DND-41 (cell line): ENCODE results near the gene AQP2.

Experiments
- ATAC-seq: fragments of 200-7000 bp; cut with Tn5 transposase; 3 replicates; pipeline ENCODE4 v1.9.1; 2021; ENCODE audit warnings: low read depth; ENCODE audit not compliant: insufficient read depth
- DNase-seq: peaks from one replicate; pipeline ENCODE4 v3.0.0-alpha.2; 2020
- H2AFZ ChIP-seq: 2 replicates; pipeline ENCODE4 v1.6.0; 2012; ENCODE audit warnings: low read depth, low read length
- H3K27ac ChIP-seq: 2 replicates; pipeline ENCODE4 v1.5.1; 2012; ENCODE audit warnings: low read length, inconsistent platforms
- H3K27me3 ChIP-seq: fragments of 200-600 bp; sonication (generic); 2 replicates; pipeline ENCODE4 v1.6.0; 2012; ENCODE audit warnings: low read length, mild to moderate bottlenecking, inconsistent platforms; ENCODE audit not compliant: insufficient read depth, poor library complexity
- H3K36me3 ChIP-seq: 2 replicates; pipeline ENCODE4 v1.5.1; 2012; ENCODE audit warnings: low read length, inconsistent platforms; ENCODE audit not compliant: insufficient read depth
- H3K4me1 ChIP-seq: 2 replicates; pipeline ENCODE4 v1.5.1; 2012; ENCODE audit warnings: mild to moderate bottlenecking, low read length; ENCODE audit not compliant: insufficient read depth
- H3K4me2 ChIP-seq: 2 replicates; pipeline ENCODE4 v1.6.0; 2012; ENCODE audit warnings: mild to moderate bottlenecking, moderate library complexity, low read length, inconsistent platforms; ENCODE audit not compliant: insufficient read depth
- H3K4me3 ChIP-seq, 2 experiments: fragments of 200-600 bp in 1 of 2; shearing (Covaris generic) in 1 of 2; 2 replicates each; pipeline ENCODE4 v1.5.1; 2012 to 2016; ENCODE audit warnings: inconsistent platforms in 2 of 2, low read length in 2 of 2, mild to moderate bottlenecking in 2 of 2, low read depth in 1 of 2, moderate library complexity in 1 of 2
- H3K79me2 ChIP-seq: 2 replicates; pipeline ENCODE4 v1.6.0; 2012; ENCODE audit warnings: low read length, inconsistent platforms; ENCODE audit not compliant: insufficient read depth
- H3K9ac ChIP-seq: 2 replicates; pipeline ENCODE4 v1.6.0; 2012; ENCODE audit warnings: low read depth, mild to moderate bottlenecking, inconsistent platforms, low read length, moderate library complexity
- H3K9me3 ChIP-seq: 2 replicates; pipeline ENCODE4 v1.5.1; 2012; ENCODE audit warnings: low read length, moderate library complexity, mild to moderate bottlenecking, inconsistent platforms; ENCODE audit not compliant: insufficient read depth, severe bottlenecking
- H4K20me1 ChIP-seq: 2 replicates; pipeline ENCODE4 v1.6.0; 2012; ENCODE audit warnings: low read length; ENCODE audit not compliant: insufficient read depth
- EZH2 ChIP-seq: IDR thresholded peaks from 3 replicates; pipeline ENCODE4 v1.6.1; 2012; ENCODE audit warnings: borderline replicate concordance, low read depth, mild to moderate bottlenecking, moderate library complexity, low read length, inconsistent platforms; ENCODE audit not compliant: severe bottlenecking
- TF ChIP-seq, protein P1 (sequence below): IDR thresholded peaks from 2 replicates; pipeline ENCODE4 v1.5.1; 2012; ENCODE audit warnings: borderline replicate concordance, low read length, moderate library complexity, mild to moderate bottlenecking; ENCODE audit not compliant: poor library complexity, severe bottlenecking; ENCODE audit errors: extremely low read depth

The AQP2 gene

GRCh38 chr12:49944718-49945117 is 5.8 kb upstream of the AQP2 start:
- H3K27me3 ChIP-seq, result peaks cover 3% of the 10 kb centered on the region
- H2AFZ ChIP-seq, result 0 out of 2 replicates have a peak overlapping the region, but pooled peaks have one; percentile 41
- H3K4me2 ChIP-seq, result peak overlapping the region; percentile 60; the same call in 1 of the 2 replicates
- H3K79me2 ChIP-seq, result no peaks in the 10 kb centered on the region
- H3K36me3 ChIP-seq, result no peaks in the 10 kb centered on the region
- peaks cover 9% of the 10 kb centered on the region for H3K4me1 ChIP-seq
- DNase-seq, result no peak
- no peak overlapping the region for H3K4me3 ChIP-seq
- no peaks in the 10 kb centered on the region for H4K20me1 ChIP-seq
- ATAC-seq, result no peak
- TF ChIP-seq, protein P1, sequence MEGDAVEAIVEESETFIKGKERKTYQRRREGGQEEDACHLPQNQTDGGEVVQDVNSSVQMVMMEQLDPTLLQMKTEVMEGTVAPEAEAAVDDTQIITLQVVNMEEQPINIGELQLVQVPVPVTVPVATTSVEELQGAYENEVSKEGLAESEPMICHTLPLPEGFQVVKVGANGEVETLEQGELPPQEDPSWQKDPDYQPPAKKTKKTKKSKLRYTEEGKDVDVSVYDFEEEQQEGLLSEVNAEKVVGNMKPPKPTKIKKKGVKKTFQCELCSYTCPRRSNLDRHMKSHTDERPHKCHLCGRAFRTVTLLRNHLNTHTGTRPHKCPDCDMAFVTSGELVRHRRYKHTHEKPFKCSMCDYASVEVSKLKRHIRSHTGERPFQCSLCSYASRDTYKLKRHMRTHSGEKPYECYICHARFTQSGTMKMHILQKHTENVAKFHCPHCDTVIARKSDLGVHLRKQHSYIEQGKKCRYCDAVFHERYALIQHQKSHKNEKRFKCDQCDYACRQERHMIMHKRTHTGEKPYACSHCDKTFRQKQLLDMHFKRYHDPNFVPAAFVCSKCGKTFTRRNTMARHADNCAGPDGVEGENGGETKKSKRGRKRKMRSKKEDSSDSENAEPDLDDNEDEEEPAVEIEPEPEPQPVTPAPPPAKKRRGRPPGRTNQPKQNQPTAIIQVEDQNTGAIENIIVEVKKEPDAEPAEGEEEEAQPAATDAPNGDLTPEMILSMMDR, result no peak
- TF ChIP-seq EZH2, result no peak
- no peak overlapping the region for H3K27ac ChIP-seq
- no peaks in the 10 kb centered on the region for H3K9me3 ChIP-seq
- no peak overlapping the region; the same call in 1 of the 2 replicates for H3K9ac ChIP-seq

DNA sequence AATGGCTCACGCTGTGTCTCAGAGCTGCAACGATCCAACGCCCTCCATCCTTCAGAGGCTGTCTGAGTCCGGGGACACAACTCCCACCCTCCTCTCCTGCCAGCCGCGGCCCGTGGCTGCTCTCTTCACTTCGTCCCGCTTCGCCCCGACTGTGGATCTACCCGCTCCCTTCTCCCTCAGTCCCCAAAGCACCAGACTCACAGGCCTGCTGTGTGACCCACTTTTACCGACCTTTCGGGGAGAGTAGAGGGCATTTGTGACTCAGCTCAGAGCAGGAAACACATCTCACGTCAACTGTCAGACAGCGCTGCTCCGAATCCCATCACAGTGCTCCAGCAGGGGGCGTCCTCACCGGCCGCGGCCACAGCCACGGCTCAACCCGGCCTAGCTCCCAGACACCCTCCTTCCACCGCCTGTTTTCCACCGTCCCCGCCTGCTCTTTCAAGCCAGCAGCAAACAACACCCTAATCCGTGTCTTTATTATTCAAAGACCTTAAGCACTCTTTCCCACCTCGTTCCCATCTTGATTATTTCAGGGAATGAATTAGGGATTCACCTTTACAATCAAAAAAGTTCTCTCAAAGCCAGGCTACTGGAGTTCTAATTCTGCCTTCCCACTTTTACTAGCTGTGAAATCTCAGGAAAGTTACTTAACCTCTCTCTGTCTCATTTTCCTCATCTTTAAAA is 5.0 kb upstream of the AQP2 start:
- ATAC-seq (peak; percentile 99), DNase-seq (peak; percentile 83)
- H3K9ac ChIP-seq, result peak overlapping the region; percentile 15; the same call in 1 of the 2 replicates

GRCh38 chr12:49946086-49946485 is 4.5 kb upstream of the AQP2 start:
- Histone ChIP-seq H3K9me3 (no peaks in the 10 kb centered on the region), H3K27me3 (peaks cover 3% of the 10 kb centered on the region), H3K27ac (no peak overlapping the region), H3K9ac (no peak overlapping the region; the same call in 1 of the 2 replicates), H2AFZ (peak overlapping the region; percentile 57), H4K20me1 (no peaks in the 10 kb centered on the region), H3K79me2 (no peaks in the 10 kb centered on the region), H3K4me2 (no peak overlapping the region; the same call in 1 of the 2 replicates), H3K4me1 (peaks cover 9% of the 10 kb centered on the region), H3K4me3 (no peak overlapping the region), H3K36me3 (no peaks in the 10 kb centered on the region)
- ATAC-seq (no peak), DNase-seq (no peak)
- TF ChIP-seq, protein P1, result no peak
- no peak for TF ChIP-seq EZH2

More for the DNA sequence above, 5.0 kb upstream of the AQP2 start:
- Histone ChIP-seq H3K9me3 (no peaks in the 10 kb centered on the region), H3K79me2 (no peaks in the 10 kb centered on the region), H3K4me1 (peaks cover 9% of the 10 kb centered on the region), H2AFZ (peak overlapping the region; percentile 57), H4K20me1 (no peaks in the 10 kb centered on the region), H3K4me2 (peak overlapping the region; percentile 60), H3K27ac (peak overlapping the region; percentile 42; the same call in 1 of the 2 replicates), H3K27me3 (peaks cover 3% of the 10 kb centered on the region), H3K4me3 (peak overlapping the region in 1 of 2 experiments; percentile 45; a peak in 2 of 4 replicates), H3K36me3 (no peaks in the 10 kb centered on the region)
- no peak for TF ChIP-seq EZH2
- TF ChIP-seq, protein P1, result peak; percentile 93
